HG02588 (cell line): ENCODE results near the gene RAB11FIP3.
"Not testable (repeated sequence)": the region's sequence is repeated elsewhere in the genome, so short reads cannot be mapped to it uniquely, and the experiment has no call there.

Experiments
- ATAC-seq: cut with Tn5 transposase; IDR thresholded peaks from one replicate; pipeline ENCODE4 v1.9.1; 2021; ENCODE audit warnings: mild to moderate bottlenecking, moderate library complexity; ENCODE audit not compliant: unreplicated experiment

Gene RAB11FIP3

GRCh38 chr16:460787-461186 lies 35.3 kb downstream of the RAB11FIP3 start:
- ATAC-seq = no peak

DNA sequence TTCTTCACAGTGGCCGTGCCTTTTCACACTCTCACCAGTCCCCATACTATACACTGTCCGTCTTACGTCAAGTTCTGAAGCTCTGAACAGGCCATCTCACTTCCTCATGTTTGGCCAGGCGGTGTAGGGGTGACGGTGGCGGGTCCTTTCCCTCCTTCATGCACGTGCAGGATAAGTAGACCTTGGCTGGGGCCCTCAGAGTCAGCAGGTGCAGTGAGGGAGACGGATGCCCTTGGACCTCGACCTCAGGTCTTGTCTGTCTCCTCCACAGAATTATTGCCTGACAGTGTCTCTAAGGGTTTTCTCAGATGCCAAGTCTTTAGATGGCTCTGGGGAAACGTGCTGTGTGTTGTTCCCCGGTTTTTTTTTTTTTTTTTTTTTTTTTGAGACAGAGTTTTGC lies 37.6 kb downstream of the RAB11FIP3 start:
- ATAC-seq = no peak

DNA sequence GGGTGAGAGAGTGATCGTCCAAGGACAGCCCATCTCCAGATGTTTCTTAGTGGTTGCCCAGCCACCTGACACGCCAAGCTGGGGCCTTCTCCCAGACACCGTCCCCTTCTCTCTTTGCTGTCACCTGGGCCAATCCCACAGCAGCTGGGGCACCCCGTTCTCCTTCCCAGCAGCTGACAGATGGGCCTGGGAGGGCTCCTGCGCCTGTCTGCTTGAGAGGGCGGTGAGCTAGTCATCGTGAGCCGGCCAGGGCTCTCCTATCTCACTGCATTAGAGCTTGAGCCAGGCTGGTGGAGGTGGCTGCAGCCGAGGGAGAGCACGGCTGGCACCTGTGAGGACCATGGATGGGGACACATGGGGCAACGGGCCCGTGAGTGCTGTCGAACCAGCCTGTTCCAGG lies 41.2 kb downstream of the RAB11FIP3 start:
- no peak for ATAC-seq

DNA sequence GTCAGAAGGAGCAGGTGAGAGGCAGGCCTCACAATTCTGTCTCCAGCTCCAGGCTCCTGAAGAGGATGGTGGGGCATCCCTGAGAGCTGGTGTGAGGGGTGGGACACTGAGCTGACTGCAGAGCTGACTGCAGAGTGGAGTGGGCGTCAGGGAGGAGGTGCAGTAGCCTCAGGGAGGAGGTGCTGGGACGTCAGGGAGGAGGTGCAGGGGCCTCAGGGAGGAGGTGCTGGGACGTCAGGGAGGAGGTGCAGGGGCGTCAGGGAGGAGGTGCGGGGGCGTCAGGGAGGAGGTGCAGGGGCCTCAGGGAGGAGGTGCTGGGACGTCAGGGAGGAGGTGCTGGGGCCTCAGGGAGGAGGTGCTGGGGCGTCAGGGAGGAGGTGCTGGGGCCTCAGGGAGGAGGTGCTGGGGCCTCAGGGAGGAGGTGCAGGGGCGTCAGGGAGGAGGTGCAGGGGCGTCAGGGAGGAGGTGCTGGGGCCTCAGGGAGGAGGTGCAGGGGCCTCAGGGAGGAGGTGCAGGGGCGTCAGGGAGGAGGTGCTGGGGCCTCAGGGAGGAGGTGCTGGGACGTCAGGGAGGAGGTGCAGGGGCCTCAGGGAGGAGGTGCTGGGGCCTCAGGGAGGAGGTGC lies 41.9 kb downstream of the RAB11FIP3 start:
- ATAC-seq = not testable (repeated sequence)

DNA sequence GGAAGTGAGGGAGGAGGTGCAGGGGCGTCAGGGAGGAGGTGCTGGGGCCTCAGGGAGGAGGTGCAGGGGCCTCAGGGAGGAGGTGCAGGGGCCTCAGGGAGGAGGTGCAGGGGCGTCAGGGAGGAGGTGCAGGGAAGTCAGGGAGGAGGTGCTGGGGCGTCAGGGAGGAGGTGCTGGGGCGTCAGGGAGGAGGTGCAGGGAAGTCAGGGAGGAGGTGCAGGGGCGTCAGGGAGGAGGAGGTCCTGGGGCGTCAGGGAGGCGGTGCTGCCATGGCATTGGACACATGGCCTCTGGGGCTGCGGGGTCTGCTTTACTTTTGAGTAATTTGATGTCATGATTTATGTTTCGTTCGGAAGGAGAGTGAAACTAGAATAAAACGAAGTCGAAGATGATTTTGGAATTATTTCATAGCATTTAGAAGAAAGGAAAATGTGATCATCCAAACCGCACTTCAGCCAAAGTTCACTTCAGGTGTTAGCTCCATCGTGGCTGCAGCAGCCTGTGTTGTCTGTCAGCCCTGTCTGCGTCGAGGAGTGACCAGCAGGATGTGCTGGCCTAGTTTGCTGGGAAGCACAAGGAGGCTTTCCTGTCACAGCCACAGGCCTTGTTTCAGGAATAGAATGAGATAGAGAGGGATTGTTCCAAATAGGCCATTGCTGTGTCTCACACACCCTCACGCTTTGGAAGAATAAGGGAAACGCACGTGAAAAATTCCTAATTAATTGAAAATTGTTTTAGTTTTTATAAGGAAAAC lies 42.8 kb downstream of the RAB11FIP3 start:
- no peak for ATAC-seq

GRCh38 chr16:469459-469858 lies 44.0 kb downstream of the RAB11FIP3 start:
- not testable (repeated sequence) for ATAC-seq

- ATAC-seq = no peak
Measured at GRCh38 chr16:470418-470817, 45.0 kb downstream of the RAB11FIP3 start.

- no peak for ATAC-seq
Measured at GRCh38 chr16:471353-472198, 46.1 kb downstream of the RAB11FIP3 start.

GRCh38 chr16:472199-472504 lies 46.7 kb downstream of the RAB11FIP3 start:
- no peak for ATAC-seq

DNA sequence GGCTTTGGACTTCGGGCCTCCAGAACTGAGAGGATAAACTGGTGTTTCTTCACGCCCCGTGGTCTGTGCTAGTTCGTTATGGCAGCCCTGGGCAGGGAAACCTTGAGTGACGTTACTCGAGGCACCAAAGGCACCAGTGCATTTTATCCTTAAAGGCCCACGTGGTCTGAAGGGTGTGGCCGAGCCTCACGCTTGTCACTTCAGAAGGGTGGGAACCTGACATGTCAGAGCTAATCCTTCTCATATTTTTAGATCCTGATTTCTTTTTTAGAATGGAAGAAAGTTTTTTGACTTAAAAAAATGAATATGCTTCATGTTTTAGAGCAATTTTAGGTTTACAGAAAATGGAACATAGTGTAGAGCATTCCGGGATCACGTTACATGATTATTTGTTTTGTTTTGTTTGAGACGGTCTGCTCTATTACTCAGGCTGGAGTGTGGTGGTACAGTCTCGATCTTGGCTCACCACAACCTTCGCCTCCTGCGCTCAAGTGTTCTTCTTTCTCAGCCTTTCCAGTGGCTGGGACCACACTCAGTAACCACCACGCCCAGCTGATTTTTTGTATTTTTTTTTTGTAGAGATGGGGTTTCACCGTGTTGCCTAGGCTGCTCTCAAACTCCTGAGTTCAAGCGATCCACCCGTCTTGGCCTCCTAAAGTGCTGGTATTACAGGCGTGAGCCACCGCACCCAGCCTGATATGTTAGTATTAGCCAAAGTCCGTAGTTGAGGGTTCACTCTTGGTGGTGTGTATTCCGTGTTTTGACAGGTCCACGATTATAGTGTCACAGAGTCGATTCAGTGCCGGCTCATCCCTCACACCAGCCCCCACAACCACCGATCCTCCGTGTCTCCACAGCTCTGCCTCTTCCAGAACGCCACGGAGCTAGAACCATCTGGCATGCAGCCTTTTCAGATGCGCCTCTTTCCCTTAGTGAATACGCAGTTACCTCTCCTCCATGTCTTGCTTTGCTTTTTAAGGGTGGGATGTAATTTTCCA lies 47.9 kb downstream of the RAB11FIP3 start:
- ATAC-seq = no peak

DNA sequence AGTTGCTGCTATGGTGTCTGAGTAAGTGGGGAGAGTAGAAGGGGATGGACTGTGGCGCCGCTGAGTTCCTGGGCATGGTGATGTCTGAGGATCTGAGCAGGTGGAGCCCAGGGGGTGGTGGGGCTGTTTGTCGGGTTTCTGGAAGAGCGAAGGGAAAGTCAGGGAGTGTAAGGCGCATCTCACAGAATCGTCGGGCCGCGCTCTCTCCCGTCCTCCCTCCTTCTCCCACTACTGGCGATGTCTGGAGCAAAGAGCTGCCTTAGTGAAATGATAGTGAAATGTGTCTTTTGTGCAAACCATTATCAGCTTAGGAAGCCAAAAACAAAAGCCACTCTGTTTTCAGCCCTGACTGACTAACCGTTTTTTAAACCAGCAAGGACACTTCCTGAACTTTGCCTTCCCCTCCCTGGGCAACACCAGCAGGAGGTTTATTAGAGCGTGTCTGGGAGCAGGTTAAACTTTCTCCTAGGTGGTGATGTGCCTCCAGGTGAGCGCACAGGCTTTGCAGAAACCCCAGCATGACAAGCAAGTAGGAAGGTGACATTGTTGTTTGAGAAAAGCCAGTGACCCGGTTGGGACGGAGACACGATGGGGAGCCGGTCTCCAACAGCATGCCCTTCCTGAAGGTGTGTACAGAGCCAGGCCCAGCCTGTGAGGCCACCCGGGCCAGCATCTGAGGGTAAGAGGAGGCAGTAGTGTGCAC lies 49.1 kb downstream of the RAB11FIP3 start:
- ATAC-seq = no peak

- no peak for ATAC-seq
Measured at GRCh38 chr16:476039-476438, 50.6 kb downstream of the RAB11FIP3 start.

- no peak for ATAC-seq
Measured at GRCh38 chr16:477301-478157, 52.1 kb downstream of the RAB11FIP3 start.

DNA sequence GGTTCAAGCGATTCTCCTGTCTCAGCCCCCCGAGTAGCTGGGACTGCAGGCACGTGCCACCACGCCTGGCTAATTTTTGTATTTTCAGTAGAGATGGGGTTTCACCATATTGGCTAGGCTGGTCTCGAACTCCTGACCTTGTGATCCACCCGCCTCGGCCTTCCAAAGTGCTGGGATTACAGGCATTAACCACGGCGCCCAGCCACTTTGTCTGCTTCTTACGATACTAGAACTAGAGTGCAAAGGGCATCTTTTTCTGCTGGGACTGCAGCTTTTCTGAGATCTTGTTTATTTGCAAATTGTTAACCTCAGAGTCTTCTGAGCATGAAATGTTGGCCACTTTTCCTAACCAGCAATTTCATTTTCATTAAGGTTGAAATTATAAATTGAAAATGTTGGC lies 52.8 kb downstream of the RAB11FIP3 start:
- ATAC-seq = not testable (repeated sequence)

GRCh38 chr16:482468-483185 lies 57.2 kb downstream of the RAB11FIP3 start:
- ATAC-seq = no peak

GRCh38 chr16:483341-484075 lies 58.1 kb downstream of the RAB11FIP3 start:
- no peak for ATAC-seq

DNA sequence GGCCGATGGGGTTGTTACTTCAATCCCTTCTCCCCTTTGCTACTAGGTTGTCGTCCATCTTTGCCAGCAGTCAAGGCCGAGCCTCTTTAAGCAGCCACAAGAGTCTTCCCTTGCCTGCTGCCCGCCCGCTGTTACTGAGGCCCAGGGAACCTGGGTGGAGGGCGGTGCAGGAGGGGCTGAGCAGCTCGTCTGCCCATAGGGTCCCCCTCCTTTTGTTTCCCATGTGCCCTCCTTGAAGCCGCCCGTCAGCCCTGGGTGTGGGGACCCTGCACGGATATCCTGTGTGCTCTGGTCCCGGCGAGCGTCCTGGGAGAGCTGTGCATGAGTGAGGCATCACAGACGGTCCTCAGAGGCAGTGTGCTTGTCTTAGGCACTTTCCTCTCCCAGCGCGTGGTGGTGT lies 64.2 kb downstream of the RAB11FIP3 start:
- ATAC-seq = no peak

- ATAC-seq = no peak
Measured at GRCh38 chr16:490768-491167, 65.3 kb downstream of the RAB11FIP3 start.
